Nephron (organoid): ENCODE measurements around the gene CRACDL.
A peak's percentile ranks its signal among the peaks of the same experiment; 100 is the strongest.

Experiments
- H3K27ac Mint-ChIP-seq, 3 experiments: 2 replicates each; pipeline ENCODE4 v1.8.0; 2020; ENCODE audit warnings: mixed read lengths in 3 of 3, mild to moderate bottlenecking in 2 of 3, moderate library complexity in 1 of 3
- H3K27me3 Mint-ChIP-seq: 2 replicates; pipeline ENCODE4 v1.8.0; 2021; ENCODE audit warnings: low read depth, mild to moderate bottlenecking, moderate library complexity, mixed read lengths
- H3K36me3 Mint-ChIP-seq: 2 replicates; pipeline ENCODE4 v1.8.0; 2020; ENCODE audit warnings: low read depth, mixed read lengths
- H3K4me1 Mint-ChIP-seq: 2 replicates; pipeline ENCODE4 v1.8.0; 2020; ENCODE audit warnings: mixed read lengths
- H3K4me3 Mint-ChIP-seq, 3 experiments: 2 replicates each; pipeline ENCODE4 v1.8.0; 2020; ENCODE audit warnings: mild to moderate bottlenecking in 3 of 3, mixed read lengths in 3 of 3, moderate library complexity in 2 of 3
- H3K9me3 Mint-ChIP-seq: 2 replicates; pipeline ENCODE4 v1.8.0; 2020; ENCODE audit warnings: mixed read lengths
- TF ChIP-seq, protein P1 (sequence below), 3 experiments: fragments of 200-600 bp; sonication (generic); IDR thresholded peaks; one replicate each; pipeline ENCODE4 v1.5.0; 2021; ENCODE audit warnings: antibody characterized with exemption in 3 of 3; ENCODE audit not compliant: unreplicated experiment in 3 of 3

The CRACDL gene

DNA sequence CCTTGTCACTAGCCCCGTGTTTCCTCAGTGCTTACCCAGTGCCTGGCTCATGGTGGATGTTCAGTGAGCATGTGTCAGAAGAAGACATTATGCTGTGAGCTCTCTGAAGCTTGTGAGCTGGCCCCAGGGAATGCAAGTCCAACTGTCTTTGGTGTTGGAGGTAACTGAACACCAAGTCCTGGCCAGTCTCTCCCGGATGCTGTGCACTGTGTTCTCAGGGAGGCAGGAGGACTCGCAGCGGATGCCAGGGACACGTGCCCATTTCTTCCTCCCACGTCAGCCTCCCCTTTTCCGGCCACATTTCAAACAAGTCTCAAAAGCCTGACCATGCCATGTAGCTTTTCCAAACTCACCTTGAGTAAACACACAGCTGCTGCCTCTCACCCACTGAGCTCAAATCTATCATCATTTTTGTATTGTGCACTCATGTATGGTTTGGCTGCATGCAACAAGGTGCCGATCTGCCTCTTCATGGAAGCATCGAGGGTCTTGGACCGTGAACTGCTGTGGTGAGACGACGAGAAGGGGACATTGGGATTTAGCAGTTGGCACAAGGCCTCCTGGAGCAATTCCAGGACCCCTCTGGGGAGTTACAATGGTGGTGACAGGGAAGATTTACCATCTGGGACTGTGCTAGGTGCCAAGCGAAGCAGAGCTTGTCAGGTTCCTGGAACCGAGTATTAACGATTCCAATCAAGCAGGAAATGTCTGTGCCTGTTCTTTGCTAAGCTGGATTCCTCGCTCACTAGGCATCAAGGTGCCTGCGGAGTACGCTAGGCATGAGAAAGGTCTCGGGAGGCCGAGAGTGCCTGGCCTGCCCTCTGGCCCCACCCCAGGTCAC is 160.7 kb downstream of the CRACDL start:
- TF ChIP-seq, protein P1, sequence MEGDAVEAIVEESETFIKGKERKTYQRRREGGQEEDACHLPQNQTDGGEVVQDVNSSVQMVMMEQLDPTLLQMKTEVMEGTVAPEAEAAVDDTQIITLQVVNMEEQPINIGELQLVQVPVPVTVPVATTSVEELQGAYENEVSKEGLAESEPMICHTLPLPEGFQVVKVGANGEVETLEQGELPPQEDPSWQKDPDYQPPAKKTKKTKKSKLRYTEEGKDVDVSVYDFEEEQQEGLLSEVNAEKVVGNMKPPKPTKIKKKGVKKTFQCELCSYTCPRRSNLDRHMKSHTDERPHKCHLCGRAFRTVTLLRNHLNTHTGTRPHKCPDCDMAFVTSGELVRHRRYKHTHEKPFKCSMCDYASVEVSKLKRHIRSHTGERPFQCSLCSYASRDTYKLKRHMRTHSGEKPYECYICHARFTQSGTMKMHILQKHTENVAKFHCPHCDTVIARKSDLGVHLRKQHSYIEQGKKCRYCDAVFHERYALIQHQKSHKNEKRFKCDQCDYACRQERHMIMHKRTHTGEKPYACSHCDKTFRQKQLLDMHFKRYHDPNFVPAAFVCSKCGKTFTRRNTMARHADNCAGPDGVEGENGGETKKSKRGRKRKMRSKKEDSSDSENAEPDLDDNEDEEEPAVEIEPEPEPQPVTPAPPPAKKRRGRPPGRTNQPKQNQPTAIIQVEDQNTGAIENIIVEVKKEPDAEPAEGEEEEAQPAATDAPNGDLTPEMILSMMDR (IDR thresholded peaks at IDR 0.05; ENCODE audit: unreplicated experiment in 3 of 3) = no peak
- H3K4me3 Mint-ChIP-seq = no peak overlapping the region
- H3K36me3 Mint-ChIP-seq = no peaks in the 10 kb centered on the region
- H3K27ac Mint-ChIP-seq = no peak overlapping the region
- H3K9me3 Mint-ChIP-seq = peaks cover 10% of the 10 kb centered on the region
- no peaks in the 10 kb centered on the region for H3K27me3 Mint-ChIP-seq
- H3K4me1 Mint-ChIP-seq = peaks cover 26% of the 10 kb centered on the region

DNA sequence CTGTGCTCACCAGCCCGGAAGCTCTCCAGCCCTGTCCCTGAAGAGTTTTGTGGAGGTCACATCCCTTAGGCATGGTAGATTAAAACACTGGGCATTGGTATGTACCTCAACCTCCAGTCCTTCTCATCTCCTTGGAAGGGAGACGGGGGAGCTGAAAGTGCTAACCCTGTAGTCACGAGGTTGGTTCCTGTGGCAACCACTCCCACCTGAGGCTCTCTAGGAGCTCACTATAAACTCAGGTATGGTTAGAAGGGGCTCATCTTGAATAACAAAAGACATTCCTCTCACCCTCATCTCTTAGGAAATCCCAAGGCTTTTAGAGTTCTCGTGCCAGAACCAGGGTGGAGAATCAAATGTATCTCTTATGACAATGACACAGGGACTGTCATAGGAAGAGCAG is 162.1 kb downstream of the CRACDL start:
- Mint-ChIP-seq H3K4me1 (peaks cover 29% of the 10 kb centered on the region), H3K4me3 (no peak overlapping the region), H3K27me3 (no peaks in the 10 kb centered on the region), H3K27ac (no peak overlapping the region), H3K36me3 (no peaks in the 10 kb centered on the region), H3K9me3 (peaks cover 2% of the 10 kb centered on the region)
- TF ChIP-seq, protein P1 (IDR thresholded peaks at IDR 0.05; ENCODE audit: unreplicated experiment in 3 of 3) = no peak

DNA sequence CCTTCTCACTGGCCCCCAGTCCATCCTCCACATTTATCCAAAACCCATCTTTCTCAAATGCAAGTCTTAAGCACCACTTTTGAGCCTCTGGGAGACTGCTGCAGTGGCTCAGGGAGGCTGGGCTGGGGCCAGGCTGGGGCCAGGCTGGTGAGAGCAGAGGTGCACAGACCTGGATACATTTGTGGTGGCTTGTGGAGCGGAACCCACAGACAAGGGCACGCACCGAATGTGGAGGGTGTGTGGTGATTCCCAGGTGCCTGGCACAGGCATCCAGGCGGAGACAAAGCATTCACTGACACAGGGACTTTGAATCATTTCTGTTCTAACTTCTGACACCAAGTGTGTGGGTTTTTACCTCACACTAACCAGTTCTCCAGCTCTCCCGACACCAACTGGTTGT is 162.9 kb downstream of the CRACDL start:
- no peaks in the 10 kb centered on the region for H3K36me3 Mint-ChIP-seq
- TF ChIP-seq, protein P1 (IDR thresholded peaks at IDR 0.05; ENCODE audit: unreplicated experiment in 3 of 3) = no peak
- H3K27me3 Mint-ChIP-seq = no peaks in the 10 kb centered on the region
- peaks cover 36% of the 10 kb centered on the region for H3K4me1 Mint-ChIP-seq
- H3K27ac Mint-ChIP-seq = peak overlapping the region in 2 of 3 experiments; percentile 9 to 23
- peaks cover 2% of the 10 kb centered on the region for H3K9me3 Mint-ChIP-seq
- no peak overlapping the region for H3K4me3 Mint-ChIP-seq

DNA sequence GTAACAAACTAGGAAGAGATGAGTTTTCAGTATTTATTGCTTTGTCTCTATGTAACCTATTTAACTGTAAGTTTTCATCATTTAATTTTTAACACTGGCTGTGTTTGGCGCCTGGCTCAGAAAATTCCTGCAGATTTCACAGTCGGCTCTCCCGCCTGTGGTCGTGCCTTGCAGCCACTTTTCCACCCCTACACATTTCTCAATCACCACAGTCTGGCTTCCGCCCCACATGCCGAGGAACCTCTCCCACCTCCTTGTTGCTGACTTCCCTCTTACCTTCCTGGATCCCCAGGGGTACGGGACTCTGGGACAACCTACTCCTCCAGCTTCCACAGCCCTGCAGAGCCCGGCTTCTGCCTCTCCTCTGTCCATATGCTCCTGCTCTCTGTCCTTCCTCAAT is 163.5 kb downstream of the CRACDL start:
- TF ChIP-seq, protein P1 (IDR thresholded peaks at IDR 0.05; ENCODE audit: unreplicated experiment in 3 of 3) = no peak
- Mint-ChIP-seq H3K9me3 (peaks cover 2% of the 10 kb centered on the region), H3K36me3 (no peaks in the 10 kb centered on the region), H3K27me3 (no peaks in the 10 kb centered on the region), H3K4me1 (peaks cover 36% of the 10 kb centered on the region), H3K27ac (peak overlapping the region; percentile 16 to 43 (median 23)), H3K4me3 (no peak overlapping the region)

DNA sequence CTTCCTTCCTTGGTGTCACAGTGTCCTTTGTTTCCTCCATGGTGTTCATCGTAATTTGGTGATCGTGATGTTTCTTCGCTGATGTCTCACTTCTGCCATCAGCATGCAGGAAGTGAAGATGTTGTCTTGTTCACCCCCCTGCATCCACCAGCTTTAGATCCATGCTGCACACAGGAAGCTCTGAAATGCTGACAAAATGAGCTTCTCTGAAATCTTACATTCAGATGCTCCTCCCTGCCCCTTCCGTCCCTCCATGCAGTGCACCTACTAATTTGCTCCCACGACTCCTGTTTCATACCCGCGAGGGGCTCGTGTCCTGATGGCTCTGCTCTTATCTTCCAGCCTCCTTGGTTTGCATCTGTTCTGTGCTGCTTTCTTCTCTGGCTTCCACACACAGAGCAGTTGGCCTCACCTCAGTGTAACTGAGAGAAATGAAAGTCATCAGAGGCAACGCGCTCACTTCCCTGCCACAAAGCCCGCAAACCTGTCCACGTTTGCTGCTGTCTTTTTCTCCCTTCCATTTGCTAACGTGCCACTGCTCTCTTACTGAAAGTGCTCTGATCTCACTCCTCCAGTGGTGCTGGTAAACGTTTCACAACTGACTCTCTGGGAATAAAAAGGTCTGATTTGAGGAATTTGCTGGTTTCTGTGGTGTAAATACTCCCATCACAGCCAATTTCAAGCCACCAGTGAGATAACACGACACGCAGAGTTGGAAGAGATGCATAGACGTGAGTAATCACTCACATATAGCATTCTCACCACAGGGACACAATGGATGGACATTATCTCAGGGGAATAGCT is 164.1 kb downstream of the CRACDL start:
- H3K27me3 Mint-ChIP-seq = no peaks in the 10 kb centered on the region
- H3K36me3 Mint-ChIP-seq = no peaks in the 10 kb centered on the region
- peaks cover 36% of the 10 kb centered on the region for H3K4me1 Mint-ChIP-seq
- TF ChIP-seq, protein P1 (IDR thresholded peaks at IDR 0.05; ENCODE audit: unreplicated experiment in 3 of 3) = no peak
- H3K9me3 Mint-ChIP-seq = peaks cover 2% of the 10 kb centered on the region
- peak overlapping the region in 1 of 3 experiments; percentile 16 for H3K27ac Mint-ChIP-seq
- no peak overlapping the region for H3K4me3 Mint-ChIP-seq
